Astrocyte (in vitro differentiated cells and primary cell): ENCODE data around the gene PLCH1. TPM values are rescaled to one million over a fixed set of nuclear protein-coding genes. Genes with fewer than 3 reads are reported as not detected.

Experiments used
- DNase-seq: peaks from one replicate; pipeline ENCODE4 v3.0.0-alpha.2; 2010; ENCODE audit warnings: low read depth
- FAIRE-seq: peaks from 2 replicates; lab custom pipeline; 2011; peaks lifted over from hg19 to GRCh38; lab: Jason Lieb, UNC
- H2AFZ ChIP-seq: 2 replicates; pipeline ENCODE4 v1.6.0; 2012; ENCODE audit warnings: low read depth, low read length, inconsistent platforms
- H3K27ac ChIP-seq: 2 replicates; pipeline ENCODE4 v1.5.1; 2011; ENCODE audit warnings: low read depth, low read length, inconsistent platforms
- H3K27me3 ChIP-seq: 2 replicates; pipeline ENCODE4 v1.6.0; 2011; ENCODE audit warnings: low read length, inconsistent platforms; ENCODE audit not compliant: insufficient read depth
- H3K36me3 ChIP-seq: 2 replicates; pipeline ENCODE4 v1.5.1; 2011; ENCODE audit warnings: low read length, inconsistent platforms; ENCODE audit not compliant: insufficient read depth
- H3K4me1 ChIP-seq: 2 replicates; pipeline ENCODE4 v1.5.1; 2011; ENCODE audit warnings: low read length, inconsistent platforms; ENCODE audit not compliant: insufficient read depth
- H3K4me2 ChIP-seq: 2 replicates; pipeline ENCODE4 v1.6.0; 2012; ENCODE audit warnings: low read length, inconsistent platforms
- H3K4me3 ChIP-seq: 2 replicates; pipeline ENCODE4 v1.5.1; 2011; ENCODE audit warnings: low read depth, mild to moderate bottlenecking, low read length, inconsistent platforms; ENCODE audit not compliant: insufficient read depth
- H3K79me2 ChIP-seq: 2 replicates; pipeline ENCODE4 v1.6.0; 2012; ENCODE audit warnings: mild to moderate bottlenecking, low read length, inconsistent platforms; ENCODE audit not compliant: insufficient read depth
- H3K9ac ChIP-seq: 2 replicates; pipeline ENCODE4 v1.6.0; 2012; ENCODE audit warnings: mild to moderate bottlenecking, low read length, inconsistent platforms
- H3K9me3 ChIP-seq: 2 replicates; pipeline ENCODE4 v1.5.1; 2012; ENCODE audit warnings: low read depth, mild to moderate bottlenecking, low read length, inconsistent platforms; ENCODE audit not compliant: insufficient read depth
- H4K20me1 ChIP-seq: 2 replicates; pipeline ENCODE4 v1.6.0; 2012; ENCODE audit warnings: low read length, inconsistent platforms; ENCODE audit not compliant: insufficient read depth
- H3K27ac Mint-ChIP-seq: one replicate; pipeline ENCODE4 v1.8.0; 2021; ENCODE audit warnings: mild to moderate bottlenecking, mixed read lengths; ENCODE audit not compliant: unreplicated experiment
- H3K27me3 Mint-ChIP-seq: one replicate; pipeline ENCODE4 v1.8.0; 2021; ENCODE audit warnings: low read depth, mixed read lengths; ENCODE audit not compliant: unreplicated experiment
- H3K36me3 Mint-ChIP-seq: one replicate; pipeline ENCODE4 v1.8.0; 2021; ENCODE audit warnings: low read depth, mixed read lengths; ENCODE audit not compliant: unreplicated experiment
- H3K4me1 Mint-ChIP-seq: one replicate; pipeline ENCODE4 v1.8.0; 2021; ENCODE audit warnings: low read depth, mixed read lengths; ENCODE audit not compliant: unreplicated experiment
- H3K4me3 Mint-ChIP-seq: one replicate; pipeline ENCODE4 v1.8.0; 2021; ENCODE audit warnings: mild to moderate bottlenecking, moderate library complexity, mixed read lengths; ENCODE audit not compliant: unreplicated experiment
- H3K9me3 Mint-ChIP-seq: one replicate; pipeline ENCODE4 v1.8.0; 2021; ENCODE audit warnings: mild to moderate bottlenecking, mixed read lengths; ENCODE audit not compliant: unreplicated experiment
- CTCF ChIP-seq: IDR thresholded peaks from 2 replicates; pipeline ENCODE4 v1.5.1; 2011; ENCODE audit warnings: low read depth, mild to moderate bottlenecking, inconsistent platforms, low read length, moderate library complexity; ENCODE audit not compliant: insufficient read depth
- EZH2 ChIP-seq: IDR thresholded peaks from 2 replicates; pipeline ENCODE4 v1.6.1; 2012; ENCODE audit warnings: mild to moderate bottlenecking, low read length, inconsistent platforms; ENCODE audit not compliant: insufficient read depth
- total RNA-seq: library from RNA; stranded (reverse); gene quantifications from 2 replicates; pipeline ENCODE4 v1.2.1, GENCODE V29; 2021

PLCH1 gene
- total RNA-seq, 1 donor from 2014 or later: 1.2 TPM

DNA sequence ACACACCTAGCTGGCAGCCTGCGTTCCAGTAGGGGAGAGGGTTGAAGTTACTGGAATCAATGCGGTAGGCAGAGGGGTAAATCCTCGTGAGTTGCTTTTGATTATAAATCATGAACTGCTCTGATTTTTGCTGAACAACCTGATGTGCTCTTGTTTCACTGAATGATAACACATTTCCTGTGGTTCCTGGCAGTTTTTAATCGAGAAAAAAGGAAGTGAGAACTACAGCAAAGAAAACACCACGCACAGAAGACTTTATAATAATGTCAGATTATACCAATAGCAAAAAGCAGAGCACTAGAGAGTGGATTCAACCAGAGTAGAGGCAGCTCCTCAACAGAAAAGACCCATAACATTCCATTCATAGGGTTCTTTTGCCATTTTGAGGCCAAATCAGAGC is 250.5 kb downstream of the PLCH1 start:
- Histone ChIP-seq H3K9me3 (no peaks in the 10 kb centered on the region), H3K4me1 (peaks cover 9% of the 10 kb centered on the region), H3K79me2 (no peaks in the 10 kb centered on the region), H3K4me2 (no peak overlapping the region), H4K20me1 (no peaks in the 10 kb centered on the region), H3K9ac (no peak overlapping the region), H3K36me3 (no peaks in the 10 kb centered on the region), H3K27me3 (no peaks in the 10 kb centered on the region), H2AFZ (no peak overlapping the region), H3K4me3 (no peak overlapping the region), H3K27ac (no peak overlapping the region)
- H3K9me3 Mint-ChIP-seq: no peaks in the 10 kb centered on the region
- no peak for TF ChIP-seq EZH2
- no peak for TF ChIP-seq CTCF
- DNase-seq (no peak), FAIRE-seq (no peak)
- H3K4me1 Mint-ChIP-seq: peaks cover 7% of the 10 kb centered on the region
- H3K36me3 Mint-ChIP-seq: no peaks in the 10 kb centered on the region
- no peaks in the 10 kb centered on the region for H3K27me3 Mint-ChIP-seq
- no peak overlapping the region for H3K4me3 Mint-ChIP-seq
- H3K27ac Mint-ChIP-seq: no peak overlapping the region

DNA sequence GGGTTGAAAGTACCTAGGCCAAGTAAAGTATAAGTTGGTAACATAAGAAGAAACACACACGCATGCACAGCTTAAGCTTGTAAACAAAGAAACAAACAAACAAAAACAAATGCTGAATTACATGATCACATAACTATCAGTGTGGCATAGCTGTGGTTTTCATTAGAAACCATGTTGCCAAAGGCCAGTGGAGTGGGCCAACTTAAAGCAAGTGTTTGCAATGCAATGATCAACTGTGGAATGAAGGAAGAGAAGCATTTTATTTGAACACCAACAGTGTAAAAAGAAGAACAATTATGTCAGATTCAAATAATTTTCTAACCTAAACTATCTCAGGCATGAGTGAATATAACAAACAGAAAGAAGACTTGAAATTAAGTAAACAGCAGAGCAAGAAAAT is 252.0 kb downstream of the PLCH1 start:
- Histone ChIP-seq H3K27me3 (no peaks in the 10 kb centered on the region), H3K79me2 (no peaks in the 10 kb centered on the region), H3K4me3 (no peak overlapping the region), H3K4me2 (no peak overlapping the region), H3K4me1 (no peaks in the 10 kb centered on the region), H3K27ac (no peak overlapping the region), H3K9ac (no peak overlapping the region), H2AFZ (no peak overlapping the region), H3K36me3 (no peaks in the 10 kb centered on the region), H3K9me3 (no peaks in the 10 kb centered on the region), H4K20me1 (no peaks in the 10 kb centered on the region)
- no peak for DNase-seq
- FAIRE-seq: no peak
- no peaks in the 10 kb centered on the region for H3K9me3 Mint-ChIP-seq
- H3K36me3 Mint-ChIP-seq: no peaks in the 10 kb centered on the region
- H3K4me1 Mint-ChIP-seq: peaks cover 1% of the 10 kb centered on the region
- no peaks in the 10 kb centered on the region for H3K27me3 Mint-ChIP-seq
- no peak overlapping the region for H3K27ac Mint-ChIP-seq
- TF ChIP-seq CTCF: no peak
- TF ChIP-seq EZH2: no peak
- H3K4me3 Mint-ChIP-seq: no peak overlapping the region

GRCh38 chr3:155491696-155492095 is 253.2 kb downstream of the PLCH1 start:
- H4K20me1 ChIP-seq: no peaks in the 10 kb centered on the region
- Mint-ChIP-seq H3K36me3 (no peaks in the 10 kb centered on the region), H3K9me3 (no peaks in the 10 kb centered on the region), H3K27ac (no peak overlapping the region), H3K4me1 (no peaks in the 10 kb centered on the region), H3K27me3 (no peaks in the 10 kb centered on the region), H3K4me3 (no peak overlapping the region)
- H3K27me3 ChIP-seq: no peaks in the 10 kb centered on the region
- no peaks in the 10 kb centered on the region for H3K4me1 ChIP-seq
- DNase-seq: no peak
- no peak overlapping the region for H2AFZ ChIP-seq
- H3K4me2 ChIP-seq: no peak overlapping the region
- TF ChIP-seq CTCF: peak; percentile 7
- no peak for TF ChIP-seq EZH2
- H3K9me3 ChIP-seq: no peaks in the 10 kb centered on the region
- no peak overlapping the region for H3K27ac ChIP-seq
- H3K36me3 ChIP-seq: no peaks in the 10 kb centered on the region
- no peak overlapping the region for H3K4me3 ChIP-seq
- no peak overlapping the region for H3K9ac ChIP-seq
- FAIRE-seq: no peak
- no peaks in the 10 kb centered on the region for H3K79me2 ChIP-seq
